Stimulated activated CD8-positive, alpha-beta memory T cell treated with anti-CD3 and anti-CD28 coated beads, Interleukin-7, amount 100 ng/mL, for 48 hours (primary cell): Measurements from ENCODE around the gene RTBDN.

ENCODE experiments used
- DNase-seq, 2 donors: peaks; one replicate each; pipeline ENCODE4 v3.0.0-alpha.2; 2020; ENCODE audit warnings: low read depth in 1 of 2; ENCODE audit errors: extremely low read depth in 1 of 2

RTBDN gene

GRCh38 chr19:12793290-12794195, 40.8 kb downstream of the RTBDN start:
- DNase-seq = peak; percentile 88 to 93

- no peak for DNase-seq
Measured at GRCh38 chr19:12792853-12793289, 41.5 kb downstream of the RTBDN start.

GRCh38 chr19:12792051-12792852, 42.1 kb downstream of the RTBDN start:
- peak in 1 of 2 donors; percentile 65 for DNase-seq

- peak; percentile 93 to 94 for DNase-seq
Measured at GRCh38 chr19:12791345-12792050, 42.9 kb downstream of the RTBDN start, which contains the start of gene JUNB. JUNB (plus strand) TSS chr19:12791486; CDS start chr19:12791772, 286 bp downstream.

- no peak for DNase-seq
Measured at GRCh38 chr19:12790628-12791344, 43.6 kb downstream of the RTBDN start.

GRCh38 chr19:12789904-12790619, 44.3 kb downstream of the RTBDN start:
- DNase-seq = peak; percentile 98

GRCh38 chr19:12789098-12789903, 45.1 kb downstream of the RTBDN start:
- no peak for DNase-seq

- DNase-seq = no peak
Measured at GRCh38 chr19:12788682-12789097, 45.7 kb downstream of the RTBDN start.

- DNase-seq = no peak
Measured at GRCh38 chr19:12788042-12788681, 46.2 kb downstream of the RTBDN start.

GRCh38 chr19:12787458-12787857, 46.9 kb downstream of the RTBDN start:
- no peak for DNase-seq

- DNase-seq = no peak
Measured at GRCh38 chr19:12786952-12787351, 47.4 kb downstream of the RTBDN start.

- DNase-seq = no peak
Measured at GRCh38 chr19:12786141-12786870, 48.1 kb downstream of the RTBDN start.

- no peak for DNase-seq
Measured at GRCh38 chr19:12785431-12786031, 48.8 kb downstream of the RTBDN start.

GRCh38 chr19:12784871-12785430, 49.4 kb downstream of the RTBDN start:
- DNase-seq = no peak

GRCh38 chr19:12784394-12784870, 49.9 kb downstream of the RTBDN start:
- no peak for DNase-seq

- DNase-seq = no peak
Measured at GRCh38 chr19:12783849-12784393, 50.5 kb downstream of the RTBDN start.
